ENCODE data around the gene TET2. TPM values are rescaled to one million over a fixed set of nuclear protein-coding genes. Genes with fewer than 3 reads are reported as not detected.

Gene TET2
- total and polyA plus RNA-seq, 2 donors from 2014 or later, result 1.8 to 31.5 TPM

DNA sequence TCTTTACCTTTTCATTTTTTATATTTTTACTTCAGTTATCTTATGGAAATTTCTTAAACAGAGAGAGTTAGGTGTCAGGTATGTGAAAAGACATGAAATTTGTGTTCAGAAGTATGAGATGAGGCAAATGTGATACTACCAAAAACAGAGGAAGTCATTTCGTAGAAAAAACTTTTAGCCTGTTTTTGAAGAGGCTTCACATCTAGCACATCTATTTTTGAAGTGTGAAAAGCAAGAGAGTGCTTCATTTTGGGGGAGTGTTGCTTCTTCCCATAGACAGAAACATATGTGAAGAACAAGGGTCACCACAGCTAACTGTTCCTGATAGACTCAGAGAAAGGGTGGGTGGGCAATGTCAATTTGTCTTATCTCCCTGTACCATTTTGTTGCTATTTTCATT, 125.3 kb downstream of the TET2 start:
- FAIRE-seq, result no peak
- no peaks in the 10 kb centered on the region for H3K27me3 ChIP-seq (ENCODE audit: control insufficient read depth, insufficient read depth, low read length)
- peaks cover 23 to 39% (median 37%) of the 10 kb centered on the region in 3 donors for H3K36me3 ChIP-seq (ENCODE audit: control insufficient read depth in 2 of 3, insufficient read depth in 3 of 3, low read length in 3 of 3)
- no peaks in the 10 kb centered on the region for H3K4me1 ChIP-seq (ENCODE audit: control insufficient read depth in 2 of 3, insufficient read depth in 2 of 3, low read depth in 1 of 3, low read length in 3 of 3)
- no peaks in the 10 kb centered on the region for H3K9me3 ChIP-seq (ENCODE audit: control insufficient read depth in 2 of 3, insufficient read depth in 1 of 3, low read length in 3 of 3)
- TF ChIP-seq, protein P1, sequence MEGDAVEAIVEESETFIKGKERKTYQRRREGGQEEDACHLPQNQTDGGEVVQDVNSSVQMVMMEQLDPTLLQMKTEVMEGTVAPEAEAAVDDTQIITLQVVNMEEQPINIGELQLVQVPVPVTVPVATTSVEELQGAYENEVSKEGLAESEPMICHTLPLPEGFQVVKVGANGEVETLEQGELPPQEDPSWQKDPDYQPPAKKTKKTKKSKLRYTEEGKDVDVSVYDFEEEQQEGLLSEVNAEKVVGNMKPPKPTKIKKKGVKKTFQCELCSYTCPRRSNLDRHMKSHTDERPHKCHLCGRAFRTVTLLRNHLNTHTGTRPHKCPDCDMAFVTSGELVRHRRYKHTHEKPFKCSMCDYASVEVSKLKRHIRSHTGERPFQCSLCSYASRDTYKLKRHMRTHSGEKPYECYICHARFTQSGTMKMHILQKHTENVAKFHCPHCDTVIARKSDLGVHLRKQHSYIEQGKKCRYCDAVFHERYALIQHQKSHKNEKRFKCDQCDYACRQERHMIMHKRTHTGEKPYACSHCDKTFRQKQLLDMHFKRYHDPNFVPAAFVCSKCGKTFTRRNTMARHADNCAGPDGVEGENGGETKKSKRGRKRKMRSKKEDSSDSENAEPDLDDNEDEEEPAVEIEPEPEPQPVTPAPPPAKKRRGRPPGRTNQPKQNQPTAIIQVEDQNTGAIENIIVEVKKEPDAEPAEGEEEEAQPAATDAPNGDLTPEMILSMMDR (IDR thresholded peaks at IDR 0.05; ENCODE audit: borderline replicate concordance, extremely low read depth, insufficient read depth), result no peak
- H3K9ac ChIP-seq (ENCODE audit: low read length in 3 of 3), result no peak overlapping the region
- no peak for DNase-seq
- intact Hi-C loops (cut with DNase I), result no loop called here
- H3K27ac ChIP-seq (ENCODE audit: low read depth in 2 of 2, low read length in 2 of 2), result no peak overlapping the region
- no peak overlapping the region for H3K4me3 ChIP-seq (ENCODE audit: low read length in 3 of 3)

GRCh38 chr4:105273230-105273629, 126.6 kb downstream of the TET2 start:
- intact Hi-C loops (cut with DNase I), result no loop called here
- Histone ChIP-seq H3K9ac (ENCODE audit: low read length in 3 of 3) (no peak overlapping the region), H3K4me1 (ENCODE audit: control insufficient read depth in 2 of 3, insufficient read depth in 2 of 3, low read depth in 1 of 3, low read length in 3 of 3) (no peaks in the 10 kb centered on the region), H3K9me3 (ENCODE audit: control insufficient read depth in 2 of 3, insufficient read depth in 1 of 3, low read length in 3 of 3) (no peaks in the 10 kb centered on the region), H3K27ac (ENCODE audit: low read depth in 2 of 2, low read length in 2 of 2) (no peak overlapping the region), H3K27me3 (ENCODE audit: control insufficient read depth, insufficient read depth, low read length) (no peaks in the 10 kb centered on the region), H3K4me3 (ENCODE audit: low read length in 3 of 3) (no peak overlapping the region), H3K36me3 (ENCODE audit: control insufficient read depth in 2 of 3, insufficient read depth in 3 of 3, low read length in 3 of 3) (peaks cover 23 to 39% (median 37%) of the 10 kb centered on the region in 3 donors)
- TF ChIP-seq, protein P1 (IDR thresholded peaks at IDR 0.05; ENCODE audit: borderline replicate concordance, extremely low read depth, insufficient read depth), result no peak
- no peak for FAIRE-seq
- DNase-seq, result no peak

GRCh38 chr4:105274090-105274489, 127.4 kb downstream of the TET2 start:
- no peak overlapping the region for H3K27ac ChIP-seq (ENCODE audit: low read depth in 2 of 2, low read length in 2 of 2)
- no peak overlapping the region for H3K4me3 ChIP-seq (ENCODE audit: low read length in 3 of 3)
- FAIRE-seq (no peak), DNase-seq (no peak)
- peaks cover 23 to 39% (median 37%) of the 10 kb centered on the region in 3 donors for H3K36me3 ChIP-seq (ENCODE audit: control insufficient read depth in 2 of 3, insufficient read depth in 3 of 3, low read length in 3 of 3)
- H3K9ac ChIP-seq (ENCODE audit: low read length in 3 of 3), result no peak overlapping the region
- H3K9me3 ChIP-seq (ENCODE audit: control insufficient read depth in 2 of 3, insufficient read depth in 1 of 3, low read length in 3 of 3), result no peaks in the 10 kb centered on the region
- no peaks in the 10 kb centered on the region for H3K4me1 ChIP-seq (ENCODE audit: control insufficient read depth in 2 of 3, insufficient read depth in 2 of 3, low read depth in 1 of 3, low read length in 3 of 3)
- intact Hi-C loops (cut with DNase I), result no loop called here
- TF ChIP-seq, protein P1 (IDR thresholded peaks at IDR 0.05; ENCODE audit: borderline replicate concordance, extremely low read depth, insufficient read depth), result no peak
- H3K27me3 ChIP-seq (ENCODE audit: control insufficient read depth, insufficient read depth, low read length), result no peaks in the 10 kb centered on the region

DNA sequence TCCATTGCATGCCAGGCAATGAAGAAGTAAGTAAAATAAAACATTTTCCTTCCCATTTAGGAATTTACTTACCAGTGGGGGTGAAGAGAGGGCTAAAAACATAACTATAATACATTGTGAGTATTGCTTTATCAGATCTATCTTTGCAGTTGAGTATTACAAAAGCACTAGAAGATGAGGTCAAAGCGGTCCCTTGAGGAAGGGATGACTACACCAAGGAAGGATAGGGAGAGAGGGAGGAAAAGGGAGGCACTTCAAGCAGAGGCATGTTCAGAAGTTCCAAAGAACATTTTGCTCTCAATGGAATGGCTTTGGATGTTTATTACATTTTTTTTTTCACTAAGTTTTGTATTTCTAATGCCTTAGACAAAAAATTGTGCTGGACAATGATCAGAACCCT, 127.8 kb downstream of the TET2 start:
- DNase-seq (no peak), FAIRE-seq (no peak)
- H3K4me1 ChIP-seq (ENCODE audit: control insufficient read depth in 2 of 3, insufficient read depth in 2 of 3, low read depth in 1 of 3, low read length in 3 of 3), result no peaks in the 10 kb centered on the region
- intact Hi-C loops (cut with DNase I), result no loop called here
- H3K27ac ChIP-seq (ENCODE audit: low read depth in 2 of 2, low read length in 2 of 2), result no peak overlapping the region
- no peaks in the 10 kb centered on the region for H3K9me3 ChIP-seq (ENCODE audit: control insufficient read depth in 2 of 3, insufficient read depth in 1 of 3, low read length in 3 of 3)
- TF ChIP-seq, protein P1 (IDR thresholded peaks at IDR 0.05; ENCODE audit: borderline replicate concordance, extremely low read depth, insufficient read depth), result no peak
- H3K27me3 ChIP-seq (ENCODE audit: control insufficient read depth, insufficient read depth, low read length), result no peaks in the 10 kb centered on the region
- peaks cover 23 to 39% (median 35%) of the 10 kb centered on the region in 3 donors for H3K36me3 ChIP-seq (ENCODE audit: control insufficient read depth in 2 of 3, insufficient read depth in 3 of 3, low read length in 3 of 3)
- H3K9ac ChIP-seq (ENCODE audit: low read length in 3 of 3), result no peak overlapping the region
- H3K4me3 ChIP-seq (ENCODE audit: low read length in 3 of 3), result no peak overlapping the region
